ENCODE data around the gene DHX29.

DNA sequence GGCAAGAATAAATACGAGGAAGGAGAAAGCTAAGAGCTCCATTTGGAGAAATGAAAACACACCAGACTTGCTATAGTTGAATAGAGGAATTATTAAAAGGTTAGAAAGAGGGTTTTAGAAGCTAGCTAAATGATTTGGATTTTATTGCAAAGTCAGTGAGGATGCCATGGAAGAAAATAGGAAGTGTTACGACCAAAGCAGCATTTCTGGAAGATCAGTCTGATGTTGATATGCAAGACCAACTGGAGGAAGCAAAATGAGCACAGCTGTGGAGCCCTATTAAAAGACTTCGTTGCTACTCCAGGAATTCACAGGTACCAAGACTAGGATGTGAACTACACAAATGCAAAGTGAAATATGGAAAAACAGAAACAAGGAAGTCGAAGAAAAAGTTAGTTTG, 2.1 kb downstream of the DHX29 start:
- TF ChIP-seq, protein P1, sequence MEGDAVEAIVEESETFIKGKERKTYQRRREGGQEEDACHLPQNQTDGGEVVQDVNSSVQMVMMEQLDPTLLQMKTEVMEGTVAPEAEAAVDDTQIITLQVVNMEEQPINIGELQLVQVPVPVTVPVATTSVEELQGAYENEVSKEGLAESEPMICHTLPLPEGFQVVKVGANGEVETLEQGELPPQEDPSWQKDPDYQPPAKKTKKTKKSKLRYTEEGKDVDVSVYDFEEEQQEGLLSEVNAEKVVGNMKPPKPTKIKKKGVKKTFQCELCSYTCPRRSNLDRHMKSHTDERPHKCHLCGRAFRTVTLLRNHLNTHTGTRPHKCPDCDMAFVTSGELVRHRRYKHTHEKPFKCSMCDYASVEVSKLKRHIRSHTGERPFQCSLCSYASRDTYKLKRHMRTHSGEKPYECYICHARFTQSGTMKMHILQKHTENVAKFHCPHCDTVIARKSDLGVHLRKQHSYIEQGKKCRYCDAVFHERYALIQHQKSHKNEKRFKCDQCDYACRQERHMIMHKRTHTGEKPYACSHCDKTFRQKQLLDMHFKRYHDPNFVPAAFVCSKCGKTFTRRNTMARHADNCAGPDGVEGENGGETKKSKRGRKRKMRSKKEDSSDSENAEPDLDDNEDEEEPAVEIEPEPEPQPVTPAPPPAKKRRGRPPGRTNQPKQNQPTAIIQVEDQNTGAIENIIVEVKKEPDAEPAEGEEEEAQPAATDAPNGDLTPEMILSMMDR (IDR thresholded peaks at IDR 0.05), result no peak
- TF ChIP-seq POLR2AphosphoS5 (IDR thresholded peaks at IDR 0.05), result no peak
